ENCODE measurements around the gene RNF111.
"Not testable (repeated sequence)": the region's sequence is repeated elsewhere in the genome, so short reads cannot be mapped to it uniquely, and the experiment has no call there.

Gene RNF111

DNA sequence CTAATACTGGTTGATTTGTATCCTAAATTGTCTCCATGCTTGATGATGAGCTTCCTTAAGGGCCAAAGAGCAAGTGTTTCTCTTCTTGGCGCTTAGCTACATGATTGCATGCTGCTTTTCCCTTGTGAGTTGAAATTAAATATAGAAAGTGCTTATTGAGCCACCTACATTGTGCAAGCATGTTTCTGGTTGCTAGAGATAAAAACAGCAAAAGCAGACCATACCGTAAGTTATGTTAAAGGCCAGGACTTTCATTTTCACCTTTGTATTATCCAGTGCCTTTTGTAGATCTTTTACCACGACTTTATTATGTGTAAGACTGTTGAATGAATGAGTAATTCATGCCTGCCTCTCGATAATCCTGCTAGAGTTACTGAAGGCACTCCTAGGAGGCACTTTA lies 75.6 kb downstream of the RNF111 start:
- no peak for DNase-seq

DNA sequence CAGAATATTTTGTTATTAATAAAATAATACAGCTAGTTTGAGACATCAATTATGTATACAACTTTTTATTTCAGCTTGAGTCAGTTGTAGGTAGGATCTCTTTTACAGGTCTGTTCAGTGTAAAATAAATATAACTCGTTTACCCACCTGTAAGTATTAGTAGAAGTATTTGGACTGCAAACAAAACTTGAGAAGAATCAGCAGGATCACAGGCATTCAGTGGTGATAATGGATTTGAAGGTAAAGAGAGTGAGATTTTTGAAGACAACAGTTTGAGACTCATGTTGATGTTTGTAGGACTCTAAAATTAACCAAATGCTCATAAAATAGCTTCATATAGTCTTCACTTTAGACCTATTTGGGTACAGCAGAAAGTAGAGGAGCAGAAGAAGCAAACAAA lies 82.0 kb downstream of the RNF111 start:
- no peak for DNase-seq

DNA sequence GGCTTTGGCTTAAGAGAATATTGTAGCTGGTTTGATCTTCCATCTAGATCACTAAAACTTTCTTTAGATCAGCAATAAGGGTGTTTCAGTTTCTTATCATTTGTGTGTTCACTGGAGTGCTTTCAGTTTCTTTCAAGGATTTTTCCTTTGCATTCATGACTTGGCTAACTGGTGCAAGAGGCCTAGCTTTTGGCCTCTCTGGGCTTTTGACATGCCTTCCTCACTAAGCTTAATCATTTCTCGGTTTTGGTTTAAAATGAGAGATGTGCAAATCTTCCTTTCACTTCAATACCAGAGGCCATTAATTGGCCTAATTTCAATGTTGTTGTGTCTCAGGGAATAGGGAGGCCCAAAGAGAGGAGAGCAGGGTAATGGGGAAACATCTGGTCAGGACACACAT lies 87.1 kb downstream of the RNF111 start:
- no peak for DNase-seq

GRCh38 chr15:59087731-59088130 lies 100.3 kb downstream of the RNF111 start:
- no peak for DNase-seq

DNA sequence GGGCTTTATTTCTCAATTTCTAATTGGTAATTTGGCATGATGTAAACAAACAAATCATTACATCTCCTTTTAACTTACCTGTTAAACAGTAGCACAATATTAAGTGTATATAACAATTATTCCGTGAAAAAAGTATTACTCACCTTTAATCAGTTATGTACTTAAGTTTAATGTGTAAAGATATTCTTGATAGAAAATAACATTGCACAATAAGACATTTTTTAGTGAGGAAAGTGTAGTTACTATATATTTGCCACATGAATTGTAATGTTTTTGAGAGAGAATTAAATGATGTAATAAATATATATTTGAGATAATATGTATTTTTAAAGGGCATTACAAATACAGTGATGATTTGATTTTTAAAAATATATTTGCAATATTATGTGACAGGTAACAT lies 106.6 kb downstream of the RNF111 start:
- DNase-seq, result no peak

GRCh38 chr15:59096429-59096828 lies 109.0 kb downstream of the RNF111 start:
- DNase-seq, result no peak

- no peak for DNase-seq
These were observed 111.8 kb downstream of the RNF111 start for GRCh38 chr15:59099162-59099685.

DNA sequence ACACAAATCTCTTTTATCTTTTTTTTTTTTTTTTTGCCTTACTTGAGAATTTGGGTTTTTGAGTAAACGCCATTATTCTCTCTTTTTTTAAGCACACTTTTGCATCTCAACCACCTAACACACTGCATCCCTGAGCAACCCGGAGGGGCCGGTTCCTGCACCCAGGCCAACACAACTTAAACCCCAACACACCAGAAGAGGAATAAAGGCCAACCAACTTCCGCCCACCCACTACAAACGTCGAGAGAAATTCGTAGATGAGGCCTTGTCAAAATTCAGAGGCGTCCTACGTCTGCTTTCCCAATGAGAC lies 117.1 kb downstream of the RNF111 start:
- DNase-seq, result no peak

DNA sequence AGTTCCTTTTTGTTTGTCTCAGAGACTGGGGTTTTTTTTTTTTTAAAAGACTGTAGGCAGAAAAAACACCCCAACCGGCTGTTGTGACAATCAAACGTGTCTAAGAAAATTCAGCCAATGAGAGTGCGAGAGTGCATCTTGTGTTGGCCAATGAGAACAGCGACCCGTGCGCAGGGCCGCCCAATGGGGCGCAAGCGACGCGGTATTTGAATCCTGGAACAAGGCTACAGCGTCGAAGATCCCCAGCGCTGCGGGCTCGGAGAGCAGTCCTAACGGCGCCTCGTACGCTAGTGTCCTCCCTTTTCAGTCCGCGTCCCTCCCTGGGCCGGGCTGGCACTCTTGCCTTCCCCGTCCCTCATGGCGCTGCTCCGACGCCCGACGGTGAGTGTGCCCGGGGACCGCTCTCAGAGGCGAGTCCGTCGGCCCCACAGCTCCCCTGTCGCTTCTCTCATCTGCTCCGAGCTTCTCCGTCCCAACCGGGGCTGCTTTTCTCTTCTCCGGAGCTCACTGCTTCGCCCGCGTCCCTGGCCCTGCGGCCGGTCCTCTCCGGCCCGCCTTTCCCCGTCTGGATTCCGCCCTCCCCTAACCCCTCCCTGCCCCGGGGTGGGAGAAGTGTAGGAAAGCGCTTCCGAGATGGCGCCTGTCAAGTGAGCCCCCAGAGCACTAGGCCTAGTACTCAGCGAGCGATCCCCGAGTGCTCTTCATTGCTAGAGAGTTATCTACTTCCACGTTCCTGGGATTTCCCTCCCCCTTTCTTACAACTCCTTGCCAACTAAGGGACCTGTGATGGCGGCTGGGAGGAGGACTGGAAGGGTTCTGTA lies 117.7 kb downstream of the RNF111 start, which contains the start of gene CCNB2:
TSS of gene CCNB2 (plus strand) at position 235 of the 821 bp plus-strand sequence. CDS start at position 358, 123 bp downstream.
- peak; percentile 58 for DNase-seq

DNA sequence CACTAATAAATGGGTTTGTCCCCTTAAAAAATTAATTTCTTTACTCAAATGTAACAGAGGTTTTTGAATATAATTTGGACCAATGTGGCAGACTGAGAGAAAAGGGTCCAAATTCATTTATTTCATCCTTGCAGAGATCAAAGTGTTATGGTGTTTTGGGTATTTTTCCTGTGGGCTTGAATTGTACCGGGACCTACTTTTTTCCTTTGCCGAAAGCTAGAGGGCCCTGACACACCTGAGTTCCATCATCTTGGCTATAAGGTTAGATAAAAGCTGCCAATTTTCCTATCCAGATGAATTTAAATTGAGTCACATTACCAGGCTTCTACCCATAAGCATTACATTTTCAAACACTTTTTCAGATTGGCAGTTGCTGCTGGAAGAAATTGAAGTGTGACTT lies 118.4 kb downstream of the RNF111 start:
- no peak for DNase-seq

GRCh38 chr15:59111251-59111650 lies 123.8 kb downstream of the RNF111 start:
- DNase-seq, result no peak

DNA sequence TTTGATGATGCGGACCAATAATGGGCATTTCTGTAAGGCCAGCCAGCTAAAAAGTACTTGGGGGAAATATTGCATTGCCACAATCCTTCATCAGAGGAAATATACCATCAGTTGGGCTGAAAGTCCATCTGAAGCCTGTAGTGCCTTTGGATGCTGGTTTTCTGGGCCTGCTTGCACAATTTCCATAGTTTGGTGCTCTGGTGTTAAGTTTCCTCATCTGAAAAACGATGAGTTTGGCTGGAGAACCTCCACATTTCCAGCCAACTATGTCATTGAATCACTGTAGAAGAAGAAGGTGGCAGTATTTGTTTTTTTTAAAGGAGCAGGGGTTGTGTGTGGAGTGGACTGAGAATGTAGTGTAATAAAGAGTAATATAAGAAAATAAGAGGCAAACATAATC lies 127.6 kb downstream of the RNF111 start:
- DNase-seq, result no peak

DNA sequence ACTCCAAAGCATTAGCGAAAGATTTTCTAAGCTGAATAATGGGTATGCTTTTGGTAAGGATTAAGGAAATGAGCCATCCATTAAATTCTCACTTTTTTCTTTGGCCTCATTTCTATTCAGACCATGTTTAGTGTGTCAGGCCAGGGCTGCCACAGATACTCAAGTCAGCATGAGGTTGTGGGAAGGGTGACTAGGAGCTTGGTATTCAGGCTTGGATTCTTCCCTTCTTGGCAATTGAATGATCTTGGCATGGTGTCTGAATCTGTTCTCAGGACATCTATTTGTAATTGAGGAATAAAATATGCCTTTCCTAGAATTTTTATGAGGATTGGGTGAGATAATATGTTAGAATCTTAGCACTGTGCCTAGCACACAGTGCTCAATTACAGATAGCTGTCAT lies 128.7 kb downstream of the RNF111 start:
- DNase-seq, result no peak

DNA sequence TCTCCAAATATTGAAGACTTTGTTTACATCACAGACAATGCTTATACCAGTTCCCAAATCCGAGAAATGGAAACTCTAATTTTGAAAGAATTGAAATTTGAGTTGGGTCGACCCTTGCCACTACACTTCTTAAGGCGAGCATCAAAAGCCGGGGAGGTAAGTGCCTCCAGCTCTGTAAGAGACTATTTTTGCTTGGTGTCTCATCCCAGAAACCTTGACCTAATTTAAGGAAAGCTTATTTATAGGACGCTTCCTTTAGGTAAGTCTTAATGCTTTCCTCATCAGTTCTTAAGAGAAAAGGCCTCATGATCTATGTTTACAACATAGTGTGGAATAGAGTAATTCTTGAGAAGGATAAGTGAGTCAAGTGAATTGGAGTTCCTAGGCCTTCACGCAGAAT lies 129.3 kb downstream of the RNF111 start:
- DNase-seq, result no peak

- DNase-seq, result no peak
These were observed 132.2 kb downstream of the RNF111 start for GRCh38 chr15:59119625-59120024.

GRCh38 chr15:59120937-59121336 lies 133.5 kb downstream of the RNF111 start:
- no peak for DNase-seq

DNA sequence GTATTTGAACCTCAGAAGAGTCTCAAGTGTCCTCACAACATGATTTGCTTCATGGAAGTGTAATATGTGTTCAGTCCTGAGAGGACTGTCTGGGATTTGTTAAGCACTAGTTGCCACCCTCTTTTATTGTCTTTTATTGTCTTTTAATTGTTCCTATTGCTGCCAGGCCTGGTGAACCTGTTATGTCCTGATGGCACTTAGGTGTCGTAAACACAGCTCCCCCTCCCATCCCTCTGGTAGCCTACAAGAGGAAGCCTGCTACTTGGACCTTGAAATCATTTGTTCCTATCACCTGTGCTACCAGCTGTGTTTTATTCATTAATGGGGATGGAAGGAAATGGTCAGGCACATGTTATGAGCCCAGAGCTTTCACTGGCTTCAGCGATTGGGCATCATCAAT lies 136.8 kb downstream of the RNF111 start:
- no peak for DNase-seq

GRCh38 chr15:59125683-59126082 lies 138.2 kb downstream of the RNF111 start:
- DNase-seq, result not testable (repeated sequence)

GRCh38 chr15:59127255-59127654 lies 139.8 kb downstream of the RNF111 start:
- not testable (repeated sequence) for DNase-seq

DNA sequence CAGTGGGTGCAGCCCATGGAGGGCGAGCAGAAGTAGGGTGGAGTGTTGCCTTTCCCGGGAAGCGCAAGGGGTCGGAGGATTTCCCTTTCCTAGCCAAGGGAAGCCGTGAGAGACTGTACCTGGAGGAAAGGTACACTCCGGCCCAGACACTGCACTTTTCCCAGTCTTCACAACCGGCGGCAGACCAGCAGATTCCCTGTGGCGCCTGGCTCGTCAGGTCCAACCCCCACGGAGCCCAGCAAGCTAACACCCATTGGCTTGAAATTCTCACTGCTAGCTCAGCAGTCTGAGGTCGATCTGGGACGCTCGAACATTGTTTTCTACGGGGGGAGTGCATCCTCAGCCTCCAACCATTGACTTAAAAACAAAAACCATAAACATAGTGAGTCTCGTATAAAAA lies 144.0 kb downstream of the RNF111 start:
- no peak for DNase-seq

- no peak for DNase-seq
These were observed 144.6 kb downstream of the RNF111 start for GRCh38 chr15:59131969-59132562.

DNA sequence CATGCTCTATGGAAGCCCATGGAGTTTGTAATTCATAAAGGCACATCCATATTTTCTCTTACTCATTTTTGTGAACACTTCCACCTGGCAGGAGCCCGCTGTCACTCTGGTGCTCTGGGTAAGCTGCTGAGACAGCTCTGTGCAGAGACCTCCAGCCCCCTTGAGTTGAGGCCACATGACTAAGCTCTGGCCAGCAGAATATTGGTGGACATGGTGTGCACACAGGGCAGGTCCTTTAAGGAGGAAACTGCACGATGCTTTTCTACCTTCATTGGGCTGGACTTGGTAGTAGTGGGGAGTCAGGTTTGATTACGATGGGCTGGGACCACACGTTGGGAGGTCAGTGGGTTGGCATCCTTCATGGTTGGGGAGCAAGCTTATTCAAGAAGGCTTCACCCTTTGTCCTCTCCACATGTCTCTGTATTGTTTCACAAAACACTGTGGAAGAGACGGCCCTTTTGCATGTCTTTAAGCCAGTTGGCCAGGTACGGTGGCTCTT lies 146.5 kb downstream of the RNF111 start:
- DNase-seq, result no peak

- DNase-seq, result no peak
These were observed 150.1 kb downstream of the RNF111 start for GRCh38 chr15:59137566-59137965.

GRCh38 chr15:59138243-59138642 lies 150.8 kb downstream of the RNF111 start:
- DNase-seq, result no peak
